DOHH2 (cell line): Measurements from ENCODE around the gene CLCN2.

Source experiments
- H3F3A ChIP-seq: fragments of 200-600 bp; sonication (generic), shearing (Covaris generic); 2 replicates; pipeline ENCODE4 v1.6.0; 2016; ENCODE audit warnings: antibody characterized with exemption, mild to moderate bottlenecking; ENCODE audit not compliant: control insufficient read depth, insufficient read depth
- H3K27ac ChIP-seq: fragments of 200-600 bp; sonication (generic); 2 replicates; pipeline ENCODE4 v1.5.1; 2014; ENCODE audit warnings: low read depth, mild to moderate bottlenecking, low read length, moderate library complexity
- H3K27me3 ChIP-seq: fragments of 200-600 bp; sonication (generic); 2 replicates; pipeline ENCODE4 v1.6.1; 2014; ENCODE audit warnings: mild to moderate bottlenecking, low read length, mixed read lengths; ENCODE audit not compliant: control insufficient read depth
- H3K36me3 ChIP-seq: fragments of 200-600 bp; sonication (generic); 2 replicates; pipeline ENCODE4 v1.6.1; 2014; ENCODE audit warnings: mild to moderate bottlenecking, low read length, moderate library complexity, mixed read lengths; ENCODE audit not compliant: control insufficient read depth
- H3K4me1 ChIP-seq: fragments of 200-600 bp; sonication (generic); 2 replicates; pipeline ENCODE4 v1.6.1; 2014; ENCODE audit warnings: mild to moderate bottlenecking, low read length, mixed read lengths; ENCODE audit not compliant: control insufficient read depth
- H3K4me2 ChIP-seq: fragments of 200-600 bp; sonication (generic); 2 replicates; pipeline ENCODE4 v1.6.0; 2014; ENCODE audit warnings: mild to moderate bottlenecking, low read length, moderate library complexity
- H3K4me3 ChIP-seq: fragments of 200-600 bp; sonication (generic); 2 replicates; pipeline ENCODE4 v1.5.1; 2014; ENCODE audit warnings: mild to moderate bottlenecking, low read length, mixed read lengths
- H3K79me2 ChIP-seq: fragments of 200-600 bp; sonication (generic); 2 replicates; pipeline ENCODE4 v1.6.1; 2014; ENCODE audit warnings: mild to moderate bottlenecking, low read length, mixed read lengths; ENCODE audit not compliant: control insufficient read depth
- H3K9me2 ChIP-seq: fragments of 200-600 bp; sonication (generic); replicated peaks from 2 replicates; pipeline ENCODE4 v1.6.1; 2014; ENCODE audit warnings: mild to moderate bottlenecking, low read length, mixed read lengths; ENCODE audit not compliant: control insufficient read depth
- H3K9me3 ChIP-seq: fragments of 200-600 bp; sonication (generic); 2 replicates; pipeline ENCODE4 v1.6.1; 2014; ENCODE audit warnings: antibody characterized with exemption, low read length, mixed read lengths; ENCODE audit not compliant: control insufficient read depth, insufficient read depth
- H4K20me1 ChIP-seq: fragments of 200-600 bp; sonication (generic); 2 replicates; pipeline ENCODE4 v1.6.0; 2014; ENCODE audit warnings: low read depth, mild to moderate bottlenecking, antibody characterized with exemption, low read length, moderate library complexity; ENCODE audit not compliant: control insufficient read depth, insufficient read depth
- EZH2phosphoT487 ChIP-seq: fragments of 200-600 bp; sonication (generic); IDR thresholded peaks from 2 replicates; pipeline ENCODE4 v1.6.1; 2017; ENCODE audit warnings: borderline replicate concordance, mild to moderate bottlenecking, antibody characterized with exemption, low read length, moderate library complexity, mixed read lengths
- TF ChIP-seq, protein P1 (sequence below): fragments of 200-600 bp; sonication (generic); IDR thresholded peaks from one replicate; pipeline ENCODE4 v1.5.1; 2014; ENCODE audit warnings: antibody characterized with exemption, mild to moderate bottlenecking, low read depth, low read length; ENCODE audit not compliant: poor library complexity, severe bottlenecking

The CLCN2 gene

DNA sequence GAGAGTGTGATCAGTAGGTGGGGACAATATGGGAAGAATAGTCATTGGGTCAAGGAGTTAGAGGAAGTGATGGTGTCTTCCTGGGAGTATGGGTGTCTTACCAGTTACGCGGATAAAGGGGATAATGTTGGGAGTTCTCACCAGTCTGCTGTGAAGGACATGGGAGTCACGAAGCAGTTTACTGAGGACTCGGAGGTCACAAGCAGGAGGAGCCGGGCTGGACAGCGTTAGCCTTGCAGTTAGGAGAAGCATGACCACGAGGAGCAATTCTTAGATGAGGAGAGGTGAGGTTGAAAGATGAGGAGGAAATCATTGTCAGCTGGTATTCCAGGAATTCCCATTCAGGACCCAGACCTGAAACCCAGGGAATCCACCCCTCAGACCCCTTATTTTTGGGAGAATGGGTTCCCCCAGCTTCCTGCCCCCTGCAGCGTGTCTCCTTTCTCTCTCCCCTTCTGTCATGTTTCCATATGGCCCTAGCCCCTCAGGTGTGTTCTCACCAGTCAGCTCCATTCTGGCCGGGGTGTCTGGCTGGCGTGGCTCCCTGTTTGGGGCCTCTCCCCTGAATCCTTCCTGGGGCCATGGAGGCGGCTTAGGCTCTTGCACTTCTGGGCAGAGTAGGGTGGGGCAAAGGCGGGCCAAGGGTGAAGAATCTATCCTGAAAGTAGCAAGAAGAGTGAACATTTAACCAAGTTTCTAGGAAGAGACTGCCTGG, 14.5 kb upstream of the CLCN2 start:
- Histone ChIP-seq H3K4me3 (no peak overlapping the region), H3K9me3 (no peaks in the 10 kb centered on the region), H3K27ac (no peak overlapping the region), H3F3A (0 out of 2 replicates have a peak, but pooled peaks cover 7% of the 10 kb centered on the region), H3K79me2 (no peaks in the 10 kb centered on the region), H3K9me2 (no peaks in the 10 kb centered on the region), H3K27me3 (peaks cover 37% of the 10 kb centered on the region), H4K20me1 (no peaks in the 10 kb centered on the region), H3K36me3 (no peaks in the 10 kb centered on the region), H3K4me2 (no peak overlapping the region), H3K4me1 (peaks cover 6% of the 10 kb centered on the region; the same call in 1 of the 2 replicates)
- no peak for TF ChIP-seq EZH2phosphoT487
- TF ChIP-seq, protein P1, sequence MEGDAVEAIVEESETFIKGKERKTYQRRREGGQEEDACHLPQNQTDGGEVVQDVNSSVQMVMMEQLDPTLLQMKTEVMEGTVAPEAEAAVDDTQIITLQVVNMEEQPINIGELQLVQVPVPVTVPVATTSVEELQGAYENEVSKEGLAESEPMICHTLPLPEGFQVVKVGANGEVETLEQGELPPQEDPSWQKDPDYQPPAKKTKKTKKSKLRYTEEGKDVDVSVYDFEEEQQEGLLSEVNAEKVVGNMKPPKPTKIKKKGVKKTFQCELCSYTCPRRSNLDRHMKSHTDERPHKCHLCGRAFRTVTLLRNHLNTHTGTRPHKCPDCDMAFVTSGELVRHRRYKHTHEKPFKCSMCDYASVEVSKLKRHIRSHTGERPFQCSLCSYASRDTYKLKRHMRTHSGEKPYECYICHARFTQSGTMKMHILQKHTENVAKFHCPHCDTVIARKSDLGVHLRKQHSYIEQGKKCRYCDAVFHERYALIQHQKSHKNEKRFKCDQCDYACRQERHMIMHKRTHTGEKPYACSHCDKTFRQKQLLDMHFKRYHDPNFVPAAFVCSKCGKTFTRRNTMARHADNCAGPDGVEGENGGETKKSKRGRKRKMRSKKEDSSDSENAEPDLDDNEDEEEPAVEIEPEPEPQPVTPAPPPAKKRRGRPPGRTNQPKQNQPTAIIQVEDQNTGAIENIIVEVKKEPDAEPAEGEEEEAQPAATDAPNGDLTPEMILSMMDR, result no peak

DNA sequence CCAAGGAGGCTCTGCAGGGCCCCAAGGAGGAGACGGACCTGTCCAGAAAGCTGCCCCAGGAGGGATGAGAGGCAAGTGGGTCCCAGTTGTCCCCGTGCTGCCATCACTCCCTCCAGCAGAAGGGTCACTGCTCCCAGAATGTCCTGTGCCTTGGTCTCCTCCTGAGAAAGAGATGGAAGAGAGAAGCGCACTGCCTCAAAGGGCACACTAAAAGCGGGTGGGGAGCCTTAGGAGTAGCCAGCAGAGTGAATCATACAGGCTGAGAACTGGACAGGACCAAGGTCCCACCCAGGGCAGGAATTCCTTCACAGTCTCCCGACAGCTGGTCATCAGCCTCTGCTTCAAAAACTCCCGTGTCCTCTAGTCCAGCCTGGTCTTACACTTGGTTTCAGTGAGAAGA, 12.0 kb upstream of the CLCN2 start:
- H3K9me3 ChIP-seq, result no peaks in the 10 kb centered on the region

DNA sequence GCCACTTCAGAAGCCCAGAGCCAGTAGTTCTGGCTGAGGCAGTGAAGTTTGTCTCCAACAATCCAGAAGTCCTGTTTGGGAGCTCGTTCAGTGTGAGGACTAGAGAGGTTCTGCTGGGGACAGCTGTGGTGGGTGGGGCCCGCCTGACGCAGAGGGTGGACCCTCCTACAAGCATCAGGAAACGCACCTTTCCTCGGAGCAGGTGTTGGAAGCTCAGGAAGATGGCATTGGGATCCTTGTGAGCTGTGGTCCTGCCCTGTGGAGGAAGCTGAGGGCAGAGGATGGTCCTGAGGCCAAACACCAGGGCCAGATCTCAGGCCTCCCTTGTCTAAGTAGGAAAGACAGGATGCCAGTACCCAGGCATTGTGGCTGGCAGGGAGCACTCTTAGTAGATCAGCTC, 11.5 kb upstream of the CLCN2 start:
- Histone ChIP-seq H3K4me1 (peaks cover 6% of the 10 kb centered on the region; the same call in 1 of the 2 replicates), H3K27me3 (peaks cover 17% of the 10 kb centered on the region), H3K9me2 (no peaks in the 10 kb centered on the region), H3K27ac (no peak overlapping the region), H3K36me3 (peaks cover 18% of the 10 kb centered on the region), H3F3A (peaks cover 14% of the 10 kb centered on the region; the same call in 1 of the 2 replicates), H3K9me3 (no peaks in the 10 kb centered on the region), H3K4me2 (no peak overlapping the region), H3K4me3 (no peak overlapping the region), H4K20me1 (no peaks in the 10 kb centered on the region), H3K79me2 (no peaks in the 10 kb centered on the region)
- no peak for TF ChIP-seq EZH2phosphoT487

More for the DNA sequence above, 12.0 kb upstream of the CLCN2 start:
- H3K9me2 ChIP-seq, result no peaks in the 10 kb centered on the region
- no peaks in the 10 kb centered on the region for H3K79me2 ChIP-seq
- peaks cover 22% of the 10 kb centered on the region for H3K27me3 ChIP-seq
- TF ChIP-seq, protein P1, result no peak
- no peak for TF ChIP-seq EZH2phosphoT487
- H3F3A ChIP-seq, result peaks cover 11% of the 10 kb centered on the region; the same call in 1 of the 2 replicates
- H3K4me3 ChIP-seq, result no peak overlapping the region
- H3K27ac ChIP-seq, result no peak overlapping the region
- H3K36me3 ChIP-seq, result peaks cover 13% of the 10 kb centered on the region
- H4K20me1 ChIP-seq, result no peaks in the 10 kb centered on the region
- no peak overlapping the region for H3K4me2 ChIP-seq
- H3K4me1 ChIP-seq, result peaks cover 6% of the 10 kb centered on the region; the same call in 1 of the 2 replicates

DNA sequence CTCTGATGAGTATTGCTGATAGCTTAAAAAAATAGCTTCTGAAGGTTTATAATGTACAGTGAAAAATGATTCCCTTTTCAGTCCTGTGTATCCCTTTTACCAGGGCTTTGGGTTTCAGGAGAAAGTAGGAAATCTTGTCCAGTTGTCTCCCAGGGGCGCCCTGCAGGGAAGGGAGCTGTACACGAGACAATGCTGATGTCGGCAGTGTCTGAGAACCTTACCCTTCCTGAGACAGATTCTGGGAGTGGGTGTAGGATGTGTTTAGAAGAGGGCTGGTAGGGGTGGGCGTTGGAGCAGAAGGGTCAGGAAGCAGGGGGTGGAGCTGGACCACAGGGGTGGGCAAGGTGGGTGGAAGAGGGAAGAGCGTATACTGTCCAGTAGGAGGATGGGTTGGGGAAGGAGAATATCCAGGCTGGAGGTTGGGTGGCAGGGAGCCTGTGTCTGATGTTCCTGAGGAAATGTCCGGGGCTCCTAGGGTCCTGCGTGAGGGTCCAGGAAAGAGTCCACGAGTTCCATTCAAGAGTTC, 11.0 kb upstream of the CLCN2 start:
- peaks cover 22% of the 10 kb centered on the region for H3K36me3 ChIP-seq
- H3K4me3 ChIP-seq, result no peak overlapping the region
- H3F3A ChIP-seq, result peaks cover 17% of the 10 kb centered on the region; the same call in 1 of the 2 replicates
- no peaks in the 10 kb centered on the region; the same call in 1 of the 2 replicates for H4K20me1 ChIP-seq
- peaks cover 12% of the 10 kb centered on the region for H3K27me3 ChIP-seq
- H3K79me2 ChIP-seq, result no peaks in the 10 kb centered on the region
- no peaks in the 10 kb centered on the region for H3K9me3 ChIP-seq
- no peaks in the 10 kb centered on the region for H3K9me2 ChIP-seq
- no peak overlapping the region for H3K4me2 ChIP-seq
- H3K4me1 ChIP-seq, result peaks cover 1% of the 10 kb centered on the region; the same call in 1 of the 2 replicates
- no peak overlapping the region for H3K27ac ChIP-seq
- TF ChIP-seq, protein P1, result no peak
- TF ChIP-seq EZH2phosphoT487, result no peak
